Ishikawa (cell line): ENCODE data around the gene TMEM212.

Experiments used
- CEBPB ChIP-seq: IDR thresholded peaks from 2 replicates; pipeline ENCODE4 v1.6.1; 2012
- CREB1 ChIP-seq: IDR thresholded peaks from 2 replicates; pipeline ENCODE4 v1.6.1; 2012; ENCODE audit warnings: low read depth
- EGR1 ChIP-seq: IDR thresholded peaks from 2 replicates; pipeline ENCODE4 v1.6.1; 2012
- EP300 ChIP-seq: IDR thresholded peaks from 2 replicates; pipeline ENCODE4 v1.6.1; 2012; ENCODE audit warnings: borderline replicate concordance
- FOXM1 ChIP-seq: IDR thresholded peaks from 2 replicates; pipeline ENCODE4 v1.6.1; 2012; ENCODE audit warnings: low read depth, borderline replicate concordance
- MAX ChIP-seq: IDR thresholded peaks from 2 replicates; pipeline ENCODE4 v1.6.1; 2012
- NFIC ChIP-seq: IDR thresholded peaks from 2 replicates; pipeline ENCODE4 v1.6.1; 2012
- RAD21 ChIP-seq: IDR thresholded peaks from 2 replicates; pipeline ENCODE4 v1.6.1; 2012; ENCODE audit warnings: low read depth
- REST ChIP-seq: IDR thresholded peaks from 2 replicates; pipeline ENCODE4 v1.6.1; 2012; ENCODE audit warnings: low read depth, mild to moderate bottlenecking
- TAF1 ChIP-seq: IDR thresholded peaks from 2 replicates; pipeline ENCODE4 v1.6.1; 2012; ENCODE audit warnings: low read depth, mild to moderate bottlenecking
- TCF12 ChIP-seq: IDR thresholded peaks from 2 replicates; pipeline ENCODE4 v1.6.1; 2012; ENCODE audit warnings: low read depth
- TEAD4 ChIP-seq: IDR thresholded peaks from 2 replicates; pipeline ENCODE4 v1.6.1; 2012
- USF1 ChIP-seq: IDR thresholded peaks from 2 replicates; pipeline ENCODE4 v1.6.1; 2012
- YY1 ChIP-seq: IDR thresholded peaks from 2 replicates; pipeline ENCODE4 v1.6.1; 2012; ENCODE audit warnings: low read depth
- ZBTB7A ChIP-seq: IDR thresholded peaks from 2 replicates; pipeline ENCODE4 v1.6.1; 2012; ENCODE audit warnings: low read depth

Gene TMEM212

GRCh38 chr3:171824824-171825221, 18.3 kb upstream of the TMEM212 start:
- TF ChIP-seq TAF1: no peak
- TF ChIP-seq RAD21: no peak
- TF ChIP-seq EP300: no peak
- TF ChIP-seq REST: no peak
- no peak for TF ChIP-seq ZBTB7A
- no peak for TF ChIP-seq MAX
- TF ChIP-seq NFIC: no peak
- TF ChIP-seq YY1: no peak
- TF ChIP-seq USF1: no peak
- TF ChIP-seq CREB1: no peak

- TF ChIP-seq CEBPB (peak; percentile 53; the same call in 1 of the 2 replicates), TEAD4 (no peak)
Measured at GRCh38 chr3:171825222-171825828, 17.8 kb upstream of the TMEM212 start.

GRCh38 chr3:171827385-171827784, 15.8 kb upstream of the TMEM212 start:
- TF ChIP-seq TCF12 (no peak), REST (no peak), USF1 (no peak), YY1 (no peak), TAF1 (no peak)

- TF ChIP-seq NFIC: no peak
- TF ChIP-seq TCF12: no peak
- TF ChIP-seq FOXM1: no peak
- TF ChIP-seq MAX: no peak
- TF ChIP-seq RAD21: no peak
- no peak for TF ChIP-seq CEBPB
- no peak for TF ChIP-seq ZBTB7A
- TF ChIP-seq EGR1: no peak
- no peak for TF ChIP-seq USF1
- no peak for TF ChIP-seq YY1
- TF ChIP-seq REST: no peak
- no peak for TF ChIP-seq TEAD4
- TF ChIP-seq CREB1: no peak
- no peak for TF ChIP-seq TAF1
- TF ChIP-seq EP300: no peak
Measured at GRCh38 chr3:171827836-171828458, 15.2 kb upstream of the TMEM212 start.
